GM12874 (cell line): Measurements from ENCODE around the gene DICER1.

Experiments used
- TF ChIP-seq, protein P1 (sequence below): IDR thresholded peaks from 2 replicates; pipeline ENCODE4 v1.5.1; 2011; ENCODE audit warnings: low read depth, mild to moderate bottlenecking, control low read depth, low read length, moderate library complexity; ENCODE audit not compliant: insufficient read depth

Gene DICER1

DNA sequence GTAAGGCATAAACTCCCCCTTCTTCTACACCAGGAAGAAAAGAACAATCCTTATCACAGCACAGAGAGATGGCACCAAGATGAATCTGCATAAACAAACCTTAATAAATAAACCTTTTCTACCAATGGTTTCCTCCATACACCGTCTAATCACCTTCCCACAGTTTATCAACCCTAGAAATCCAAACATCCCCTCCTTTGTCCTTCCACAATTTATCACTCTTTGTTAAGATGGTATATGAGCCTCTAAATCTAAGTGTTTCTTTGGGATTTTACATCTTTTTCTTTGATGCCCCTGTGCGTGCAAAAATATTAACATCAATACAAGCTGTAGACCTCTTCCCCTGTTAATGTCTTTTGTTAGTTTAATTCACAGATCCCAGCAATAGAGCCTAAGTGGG is 12.5 kb downstream of the DICER1 start:
- TF ChIP-seq, protein P1, sequence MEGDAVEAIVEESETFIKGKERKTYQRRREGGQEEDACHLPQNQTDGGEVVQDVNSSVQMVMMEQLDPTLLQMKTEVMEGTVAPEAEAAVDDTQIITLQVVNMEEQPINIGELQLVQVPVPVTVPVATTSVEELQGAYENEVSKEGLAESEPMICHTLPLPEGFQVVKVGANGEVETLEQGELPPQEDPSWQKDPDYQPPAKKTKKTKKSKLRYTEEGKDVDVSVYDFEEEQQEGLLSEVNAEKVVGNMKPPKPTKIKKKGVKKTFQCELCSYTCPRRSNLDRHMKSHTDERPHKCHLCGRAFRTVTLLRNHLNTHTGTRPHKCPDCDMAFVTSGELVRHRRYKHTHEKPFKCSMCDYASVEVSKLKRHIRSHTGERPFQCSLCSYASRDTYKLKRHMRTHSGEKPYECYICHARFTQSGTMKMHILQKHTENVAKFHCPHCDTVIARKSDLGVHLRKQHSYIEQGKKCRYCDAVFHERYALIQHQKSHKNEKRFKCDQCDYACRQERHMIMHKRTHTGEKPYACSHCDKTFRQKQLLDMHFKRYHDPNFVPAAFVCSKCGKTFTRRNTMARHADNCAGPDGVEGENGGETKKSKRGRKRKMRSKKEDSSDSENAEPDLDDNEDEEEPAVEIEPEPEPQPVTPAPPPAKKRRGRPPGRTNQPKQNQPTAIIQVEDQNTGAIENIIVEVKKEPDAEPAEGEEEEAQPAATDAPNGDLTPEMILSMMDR = no peak

DNA sequence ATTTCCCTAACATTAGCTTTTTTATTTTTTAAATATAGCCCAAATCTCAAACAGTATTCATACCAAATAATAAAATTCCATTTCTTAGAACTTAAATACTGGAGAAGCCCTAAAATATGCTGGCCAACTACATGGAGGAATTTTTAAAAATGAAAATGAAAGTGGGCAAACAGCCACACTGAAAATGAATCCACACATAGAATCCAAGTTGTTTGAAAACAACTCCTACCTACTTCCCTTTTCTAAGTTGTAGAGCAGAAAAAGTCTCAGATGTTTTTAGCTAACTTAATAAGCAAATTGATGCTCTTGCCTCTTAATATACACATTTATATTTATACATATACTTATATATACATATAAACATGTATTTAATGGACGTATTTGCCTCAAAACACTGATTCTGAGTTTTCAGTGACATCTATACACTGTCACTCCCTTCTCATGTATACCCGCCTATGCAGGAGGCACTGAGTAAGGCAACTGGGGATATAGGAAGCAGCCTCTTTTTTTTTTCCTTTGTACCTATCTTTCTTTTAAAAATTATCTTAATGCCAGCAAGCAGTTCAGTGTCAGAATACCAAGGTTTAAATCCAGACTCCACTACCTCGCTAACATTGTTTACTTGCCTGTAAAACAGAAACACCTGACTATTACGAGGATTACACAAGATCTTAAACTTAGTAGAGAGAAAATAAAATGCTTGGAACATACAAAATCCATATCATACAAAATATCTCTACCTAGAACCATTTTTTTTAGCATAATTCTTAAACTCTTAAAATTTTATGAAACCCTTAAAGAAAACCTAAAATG is 13.3 kb downstream of the DICER1 start:
- TF ChIP-seq, protein P1 = no peak

DNA sequence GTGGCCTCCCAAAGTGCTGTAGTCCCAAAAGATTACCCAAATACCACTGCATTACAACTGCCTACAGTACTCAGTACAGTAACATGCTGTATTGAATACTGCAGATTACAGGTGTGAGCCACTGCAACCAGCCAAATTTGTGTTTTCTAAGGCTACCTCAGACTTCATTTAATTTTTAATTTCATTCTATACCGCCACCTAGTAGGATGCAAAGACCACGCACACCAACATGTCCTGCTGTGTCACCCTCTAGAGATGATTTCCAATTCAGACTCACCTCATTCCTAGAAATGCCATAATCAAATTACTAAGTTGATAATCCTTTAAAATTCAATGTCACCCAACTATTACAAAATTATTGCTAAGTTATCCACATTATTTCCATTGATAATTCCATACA is 15.1 kb downstream of the DICER1 start:
- TF ChIP-seq, protein P1 = no peak

DNA sequence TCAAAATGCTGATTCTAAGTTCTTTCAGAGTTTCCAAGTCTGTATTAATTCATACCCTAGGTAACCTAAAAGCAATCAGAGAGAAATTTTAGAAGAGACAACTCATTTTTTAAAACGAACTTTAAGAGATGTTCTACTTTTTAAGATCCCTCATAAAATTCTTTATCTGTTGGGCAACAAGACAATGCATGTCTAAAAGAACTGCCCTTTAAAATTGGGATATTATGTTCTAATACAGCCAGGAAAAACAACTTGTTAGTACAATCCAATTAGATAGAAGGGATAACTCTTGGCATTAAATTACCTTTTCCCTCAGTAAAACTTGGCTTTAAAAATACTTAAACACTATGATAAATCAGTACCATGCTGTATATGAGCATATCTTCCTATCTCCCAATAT is 15.6 kb downstream of the DICER1 start:
- TF ChIP-seq, protein P1 = no peak

DNA sequence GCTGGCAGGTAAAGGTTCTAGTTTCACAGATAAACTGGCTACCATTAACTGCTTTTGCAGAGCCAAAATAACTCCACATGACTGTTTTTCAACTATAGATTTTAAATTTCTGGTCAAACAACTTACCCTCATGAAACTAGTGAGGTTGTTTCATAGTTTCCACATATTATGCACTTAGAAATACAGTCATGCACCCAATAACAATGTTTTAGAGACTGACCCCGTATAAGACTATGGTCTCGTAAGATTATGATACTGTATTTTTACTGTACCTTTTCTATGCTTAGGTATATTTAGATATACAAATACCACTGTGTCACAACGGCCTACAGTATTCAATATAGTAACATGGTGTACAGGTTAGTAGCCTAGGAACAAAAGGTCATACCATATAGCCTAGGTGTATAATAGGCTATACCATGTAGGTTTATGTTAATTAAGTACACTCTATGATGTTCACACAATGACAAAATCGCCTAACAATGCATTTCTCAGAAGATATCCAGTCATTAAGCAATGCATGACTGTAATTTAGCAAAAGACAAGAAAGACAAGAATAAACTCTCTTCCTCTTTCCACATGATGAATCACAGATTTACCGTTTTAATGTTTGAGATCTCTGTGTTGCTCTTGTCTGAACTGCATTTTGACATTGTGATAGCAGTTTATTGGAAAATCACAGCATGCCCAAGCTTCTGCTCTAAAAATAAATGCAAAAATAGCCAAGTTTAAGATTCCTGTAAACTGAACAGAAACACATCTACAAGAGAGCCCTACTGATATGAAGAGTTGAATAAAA is 17.1 kb downstream of the DICER1 start:
- TF ChIP-seq, protein P1 = no peak

DNA sequence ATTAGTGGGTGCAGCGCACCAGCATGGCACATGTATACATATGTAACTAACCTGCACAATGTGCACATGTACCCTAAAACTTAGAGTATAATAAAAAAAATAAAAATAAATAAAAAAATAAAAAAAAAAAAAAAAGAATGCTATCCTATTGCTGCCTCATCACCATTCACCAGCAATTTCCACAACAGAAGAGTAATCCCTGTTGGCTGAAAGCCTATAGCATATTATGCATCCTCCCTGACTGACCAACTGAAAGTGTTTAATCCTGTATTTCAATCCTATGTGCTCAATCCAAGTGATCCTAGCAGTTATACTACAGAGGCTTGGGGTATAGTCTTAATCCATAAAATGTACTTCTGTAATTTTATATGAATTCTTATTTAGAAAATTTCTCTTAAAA is 18.5 kb downstream of the DICER1 start:
- TF ChIP-seq, protein P1 = no peak

DNA sequence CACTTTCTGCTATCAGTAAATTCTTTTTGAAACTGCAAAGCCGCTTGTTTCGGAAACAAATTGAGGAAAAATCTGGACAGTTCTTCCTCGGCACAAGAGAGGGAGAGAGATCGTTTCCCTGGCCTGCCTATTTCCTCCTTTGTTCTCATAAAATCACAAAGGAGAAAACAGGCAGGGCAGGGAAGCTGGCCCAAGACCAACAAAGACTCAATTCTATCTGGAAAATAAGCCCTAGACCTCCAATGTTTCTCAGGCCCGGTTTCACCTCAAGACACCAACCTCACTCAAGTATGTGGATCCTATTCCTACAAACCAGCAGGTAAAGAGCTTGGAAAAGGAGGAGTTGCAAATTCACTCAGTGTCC is 19.5 kb downstream of the DICER1 start:
- TF ChIP-seq, protein P1 = no peak
